ENCODE results near the gene NANP.
"Not testable (repeated sequence)": the region's sequence is repeated elsewhere in the genome, so short reads cannot be mapped to it uniquely, and the experiment has no call there.

The NANP gene, protein sequence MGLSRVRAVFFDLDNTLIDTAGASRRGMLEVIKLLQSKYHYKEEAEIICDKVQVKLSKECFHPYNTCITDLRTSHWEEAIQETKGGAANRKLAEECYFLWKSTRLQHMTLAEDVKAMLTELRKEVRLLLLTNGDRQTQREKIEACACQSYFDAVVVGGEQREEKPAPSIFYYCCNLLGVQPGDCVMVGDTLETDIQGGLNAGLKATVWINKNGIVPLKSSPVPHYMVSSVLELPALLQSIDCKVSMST

GRCh38 chr20:25623736-25624499 is at the start of gene NANP:
Gene NANP (minus strand): TSS chr20:25624014. CDS start chr20:25623948, 66 bp downstream.
- DNase-seq (ENCODE audit: low spot score) = peak; percentile 94

DNA sequence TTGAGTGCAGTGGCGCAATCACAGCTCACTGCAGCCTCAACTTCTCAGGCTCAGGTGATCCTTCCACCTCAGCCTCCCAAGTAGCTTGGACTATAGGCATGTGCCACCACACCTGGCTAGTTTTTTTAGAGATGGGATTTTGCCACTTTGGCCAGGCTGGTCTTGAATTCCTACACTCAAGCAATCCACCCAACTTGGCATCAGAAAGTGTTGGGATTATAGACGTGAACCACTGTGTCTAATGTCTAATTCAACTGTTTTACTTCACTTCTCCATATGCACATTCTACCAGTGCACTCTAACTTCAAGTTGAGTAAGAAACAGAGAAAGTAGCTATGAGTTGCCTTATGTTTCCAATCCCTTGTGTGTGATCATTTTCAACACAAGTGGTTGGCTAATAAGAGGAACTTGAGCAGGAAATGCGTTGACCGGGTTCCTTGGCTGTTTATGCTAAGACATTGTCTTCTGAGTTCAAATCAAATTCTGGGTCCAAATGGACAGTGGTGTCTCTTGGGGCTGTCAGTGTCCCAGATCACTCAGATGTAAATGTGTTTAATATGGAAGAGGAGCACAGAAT is 48.9 kb upstream of the NANP start:
- no peak for DNase-seq (ENCODE audit: low spot score)

DNA sequence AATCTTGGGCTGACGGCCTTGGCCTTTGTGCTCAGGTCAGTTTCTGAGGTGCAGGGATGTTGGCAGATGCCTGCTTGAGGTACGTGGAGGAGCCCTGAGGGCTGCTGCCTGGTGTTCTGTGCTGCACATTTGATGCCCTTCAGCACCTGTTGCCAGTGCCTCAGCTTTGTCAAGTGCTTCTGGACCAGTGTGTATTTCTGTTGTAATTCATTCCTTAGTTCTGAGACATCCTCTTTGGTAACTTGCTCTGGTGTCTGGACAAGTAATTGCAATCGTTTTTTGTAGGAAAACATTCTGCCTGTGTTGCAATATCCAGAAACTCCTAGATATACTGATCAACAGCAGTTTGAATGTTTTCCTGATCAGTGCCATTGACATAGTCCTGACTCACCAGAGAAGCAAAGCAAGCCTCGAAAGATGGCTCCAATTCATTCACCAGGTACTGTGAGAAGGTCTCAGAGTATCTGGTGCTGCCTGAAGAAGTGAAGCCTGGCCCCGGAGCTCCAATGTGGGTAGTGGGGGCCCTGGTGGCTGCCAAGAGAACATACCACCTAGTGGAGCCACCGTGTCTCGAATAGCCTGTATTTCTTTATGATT is 46.1 kb upstream of the NANP start:
- no peak for DNase-seq (ENCODE audit: low spot score)

DNA sequence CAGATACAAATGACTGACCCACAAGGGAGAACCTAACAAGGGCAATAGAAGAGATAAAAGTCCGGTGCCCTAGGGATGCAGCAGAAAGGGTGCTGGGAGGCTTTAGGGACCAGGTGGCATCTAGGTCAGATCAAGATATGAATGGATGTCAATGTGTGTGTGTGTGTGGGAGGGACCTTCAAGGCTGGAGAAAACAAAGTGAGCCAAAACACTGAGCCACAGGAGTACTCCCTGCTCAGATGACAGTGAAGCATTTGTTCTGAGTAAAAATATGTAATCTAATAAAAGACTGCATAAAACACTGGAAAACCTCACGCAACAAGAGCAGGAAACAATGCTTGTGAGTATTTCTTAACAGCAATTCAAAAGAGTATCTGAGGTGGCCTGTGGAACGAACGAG is 44.6 kb upstream of the NANP start:
- no peak for DNase-seq (ENCODE audit: low spot score)

- DNase-seq (ENCODE audit: low spot score) = no peak
Measured at GRCh38 chr20:25659999-25660398, 36.2 kb upstream of the NANP start.

- DNase-seq (ENCODE audit: low spot score) = no peak
Measured at GRCh38 chr20:25654487-25654886, 30.7 kb upstream of the NANP start.

DNA sequence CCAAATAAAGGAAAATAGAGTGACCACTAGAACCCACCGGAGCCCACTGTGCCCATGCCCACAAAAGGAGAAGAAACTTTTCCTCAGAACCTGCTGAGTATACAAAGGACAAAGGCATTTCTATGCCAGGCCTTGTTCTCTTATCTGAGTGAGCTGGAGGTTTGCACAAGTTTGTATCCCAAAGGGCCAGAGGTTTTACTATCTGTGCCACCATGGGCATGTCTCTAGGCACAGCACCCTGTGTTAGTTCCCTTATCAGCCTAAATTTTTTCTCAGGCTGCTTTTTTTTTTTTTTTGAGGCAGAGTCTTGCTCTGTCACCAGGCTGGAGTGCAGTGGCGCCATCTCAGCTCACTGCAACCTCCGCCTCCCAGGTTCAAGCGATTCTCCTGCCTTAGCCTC is 29.1 kb upstream of the NANP start:
- not testable (repeated sequence) for DNase-seq (ENCODE audit: low spot score)

DNA sequence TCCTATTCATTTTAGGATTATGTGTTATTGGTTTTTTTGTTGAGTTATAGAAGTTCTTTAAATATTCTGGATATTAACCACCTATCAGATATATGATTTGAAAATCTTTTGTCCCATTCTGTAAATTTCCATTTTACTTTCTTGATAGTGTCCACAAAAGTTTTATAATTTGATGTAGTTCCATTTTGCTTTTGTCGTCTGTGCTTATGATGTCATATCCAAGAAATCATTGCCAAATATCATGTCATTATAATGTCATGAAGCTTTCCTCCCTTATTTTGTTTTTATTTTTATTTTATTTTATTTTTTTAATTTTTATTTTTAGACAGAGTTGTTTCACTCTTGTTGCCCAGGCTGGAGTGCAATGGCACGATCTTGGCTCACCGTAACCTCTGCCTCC is 21.0 kb upstream of the NANP start:
- DNase-seq (ENCODE audit: low spot score) = no peak

- no peak for DNase-seq (ENCODE audit: low spot score)
Measured at GRCh38 chr20:25643716-25644115, 19.9 kb upstream of the NANP start.

- DNase-seq (ENCODE audit: low spot score) = no peak
Measured at GRCh38 chr20:25637247-25637646, 13.4 kb upstream of the NANP start.

- no peak for DNase-seq (ENCODE audit: low spot score)
Measured at GRCh38 chr20:25632940-25633790, 9.4 kb upstream of the NANP start.

- DNase-seq (ENCODE audit: low spot score) = not testable (repeated sequence)
Measured at GRCh38 chr20:25630615-25631014, 6.8 kb upstream of the NANP start.

DNA sequence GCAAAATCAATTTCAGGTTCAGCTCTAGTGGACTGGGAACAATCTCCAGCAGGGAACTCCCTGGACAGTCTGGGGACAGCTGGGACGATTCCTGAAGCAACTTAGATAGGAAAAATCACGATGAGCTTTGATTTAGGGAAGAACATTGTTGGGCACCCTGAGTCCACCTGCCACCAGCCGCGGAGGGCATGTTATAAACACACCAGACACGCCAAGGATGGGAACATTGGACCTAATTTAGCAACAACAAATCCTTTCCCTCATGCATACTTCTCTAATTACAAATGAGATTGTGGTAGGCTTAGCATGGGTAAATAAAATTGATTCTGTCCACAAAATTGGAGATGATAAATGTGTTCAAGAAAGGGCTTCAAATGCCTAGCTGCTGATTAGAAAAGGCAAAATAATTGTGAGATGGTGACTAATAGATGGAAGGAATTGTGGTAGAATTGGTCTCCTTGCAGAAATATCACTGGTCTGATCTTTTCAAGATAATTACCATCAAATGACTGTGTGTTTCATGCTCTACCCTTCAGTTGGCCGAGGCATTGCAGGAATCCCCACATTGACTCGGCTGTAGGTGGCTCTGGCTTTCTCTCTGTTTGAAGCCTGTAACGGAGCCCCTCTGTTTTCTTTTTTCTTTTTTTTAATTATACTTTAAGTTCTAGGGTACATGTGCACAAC is 6.1 kb upstream of the NANP start:
- no peak for DNase-seq (ENCODE audit: low spot score)

DNA sequence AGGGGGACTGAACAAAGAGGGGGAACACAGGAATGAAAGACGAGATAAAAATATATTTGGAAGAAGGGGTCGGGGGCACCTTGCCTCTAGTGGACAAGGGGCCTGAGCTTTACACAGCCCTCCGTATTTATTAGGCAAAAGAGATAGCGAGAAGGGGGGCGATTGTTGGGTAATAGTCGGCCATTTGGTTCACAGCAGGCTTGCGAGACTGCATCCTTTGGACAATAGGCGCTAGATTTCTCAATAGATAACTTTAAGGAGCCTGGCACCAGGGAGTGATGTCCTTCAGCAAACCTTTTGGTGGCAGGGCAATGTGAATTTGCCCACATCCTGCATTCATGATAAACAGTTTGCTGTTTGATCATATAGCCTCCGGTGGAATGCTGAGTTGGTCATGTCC is 3.0 kb upstream of the NANP start:
- no peak for DNase-seq (ENCODE audit: low spot score)

GRCh38 chr20:25624500-25624939 is 706 bp upstream of the NANP start:
- DNase-seq (ENCODE audit: low spot score) = peak; percentile 25

GRCh38 chr20:25623225-25623735 is 534 bp downstream of the NANP start:
- DNase-seq (ENCODE audit: low spot score) = peak; percentile 16

DNA sequence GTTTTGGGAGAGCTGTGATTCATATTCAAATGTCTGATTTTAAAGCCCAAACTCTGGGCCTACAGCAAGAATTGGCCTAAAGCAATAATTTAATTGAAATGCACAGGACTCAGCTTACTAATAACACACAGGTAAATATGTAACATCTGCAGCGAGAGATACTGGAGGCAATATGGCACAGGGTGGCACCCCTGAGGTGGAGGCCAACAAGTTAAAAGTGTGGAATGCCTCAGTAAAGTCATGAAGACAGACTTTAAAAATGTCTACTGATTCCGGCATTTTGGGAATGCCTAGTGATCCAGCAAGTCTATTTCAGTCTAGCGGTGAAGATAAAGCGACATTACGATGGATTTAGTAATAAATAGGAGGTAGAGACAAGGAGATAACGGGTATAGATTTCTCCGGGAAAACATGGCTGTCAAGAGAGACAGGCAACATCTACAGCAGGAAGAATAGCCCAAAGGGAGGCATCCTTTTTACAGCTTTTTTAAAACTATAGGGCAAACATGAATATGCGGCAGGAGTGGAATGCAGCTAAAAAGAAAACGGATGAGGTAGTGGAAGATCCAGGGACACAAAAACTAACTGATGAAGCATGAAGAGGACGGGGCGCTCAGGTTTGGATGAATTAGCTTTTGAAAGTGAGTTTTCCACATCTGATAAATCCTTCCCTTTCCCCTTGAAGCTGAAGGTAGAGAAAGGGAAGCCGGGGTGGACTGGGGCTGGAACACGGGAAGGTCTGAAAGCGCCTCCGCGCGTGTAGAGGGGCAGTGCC is 1.2 kb downstream of the NANP start:
- DNase-seq (ENCODE audit: low spot score) = peak; percentile 7

DNA sequence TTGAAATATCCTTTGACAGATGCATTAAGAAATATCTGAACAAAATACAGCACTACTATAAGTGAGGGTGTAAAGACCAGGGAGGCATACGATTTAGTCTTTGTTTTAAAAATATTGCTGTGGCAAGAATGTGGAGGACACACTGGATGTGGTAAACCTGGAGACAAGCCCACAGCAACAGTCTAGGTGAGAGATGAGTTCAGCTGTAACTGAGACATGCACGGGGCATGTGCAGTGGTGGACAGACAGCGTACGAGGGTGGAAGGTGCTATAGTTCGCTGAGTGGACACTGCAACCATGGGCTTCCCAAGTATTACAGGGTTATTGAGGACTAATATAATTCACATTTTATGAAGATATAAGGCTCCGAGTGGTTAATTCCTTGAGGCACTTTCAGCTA is 1.8 kb downstream of the NANP start:
- no peak for DNase-seq (ENCODE audit: low spot score)

GRCh38 chr20:25619514-25619913 is 4.3 kb downstream of the NANP start:
- no peak for DNase-seq (ENCODE audit: low spot score)

- DNase-seq (ENCODE audit: low spot score) = no peak
Measured at GRCh38 chr20:25608774-25609173, 15.0 kb downstream of the NANP start.

Data from kidney capillary endothelial cell (primary cell).